A673 (cell line): ENCODE results near the gene SPDYE4.

ENCODE experiments used
- EZH2 ChIP-seq: fragments of 200-600 bp; sonication (generic); IDR thresholded peaks from 2 replicates; pipeline ENCODE4 v1.6.1; 2017; ENCODE audit warnings: borderline replicate concordance, low read depth, mild to moderate bottlenecking, mixed read lengths, antibody characterized with exemption, low read length; ENCODE audit not compliant: poor library complexity, severe bottlenecking
- TF ChIP-seq, protein P1 (sequence below): fragments of 300-800, 200-600 bp; sonication (generic); conservative IDR thresholded peaks from 2 replicates; pipeline ENCODE4 v1.5.1; 2017; ENCODE audit warnings: low read depth, mild to moderate bottlenecking, antibody characterized with exemption, low read length, moderate library complexity, mixed read lengths

GRCh38 chr17:8797621-8798175, 39.4 kb upstream of the SPDYE4 start:
- TF ChIP-seq, protein P1, sequence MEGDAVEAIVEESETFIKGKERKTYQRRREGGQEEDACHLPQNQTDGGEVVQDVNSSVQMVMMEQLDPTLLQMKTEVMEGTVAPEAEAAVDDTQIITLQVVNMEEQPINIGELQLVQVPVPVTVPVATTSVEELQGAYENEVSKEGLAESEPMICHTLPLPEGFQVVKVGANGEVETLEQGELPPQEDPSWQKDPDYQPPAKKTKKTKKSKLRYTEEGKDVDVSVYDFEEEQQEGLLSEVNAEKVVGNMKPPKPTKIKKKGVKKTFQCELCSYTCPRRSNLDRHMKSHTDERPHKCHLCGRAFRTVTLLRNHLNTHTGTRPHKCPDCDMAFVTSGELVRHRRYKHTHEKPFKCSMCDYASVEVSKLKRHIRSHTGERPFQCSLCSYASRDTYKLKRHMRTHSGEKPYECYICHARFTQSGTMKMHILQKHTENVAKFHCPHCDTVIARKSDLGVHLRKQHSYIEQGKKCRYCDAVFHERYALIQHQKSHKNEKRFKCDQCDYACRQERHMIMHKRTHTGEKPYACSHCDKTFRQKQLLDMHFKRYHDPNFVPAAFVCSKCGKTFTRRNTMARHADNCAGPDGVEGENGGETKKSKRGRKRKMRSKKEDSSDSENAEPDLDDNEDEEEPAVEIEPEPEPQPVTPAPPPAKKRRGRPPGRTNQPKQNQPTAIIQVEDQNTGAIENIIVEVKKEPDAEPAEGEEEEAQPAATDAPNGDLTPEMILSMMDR: no peak
- no peak for TF ChIP-seq EZH2
